BLaER1 (cell line): ENCODE results near the gene GPR162.
A peak's percentile ranks its signal among the peaks of the same experiment; 100 is the strongest.

Experiments
- H3K27ac ChIP-seq: shearing (Covaris generic); formaldehyde crosslinking; 2 replicates; pipeline ENCODE4 v1.8.1; 2022
- H3K27me3 ChIP-seq: shearing (Covaris generic); formaldehyde crosslinking; 2 replicates; pipeline ENCODE4 v1.8.1; 2022
- H3K36me3 ChIP-seq: shearing (Covaris generic); formaldehyde crosslinking; 2 replicates; pipeline ENCODE4 v1.8.1; 2022
- H3K4me1 ChIP-seq: shearing (Covaris generic); formaldehyde crosslinking; 2 replicates; pipeline ENCODE4 v1.8.1; 2022
- H3K4me2 ChIP-seq: shearing (Covaris generic); formaldehyde crosslinking; 2 replicates; pipeline ENCODE4 v1.8.1; 2022
- H3K4me3 ChIP-seq: shearing (Covaris generic); formaldehyde crosslinking; 2 replicates; pipeline ENCODE4 v1.8.1; 2022
- H3K9ac ChIP-seq: shearing (Covaris generic); formaldehyde crosslinking; 2 replicates; pipeline ENCODE4 v1.8.1; 2022
- H3K9me3 ChIP-seq: shearing (Covaris generic); formaldehyde crosslinking; 2 replicates; pipeline ENCODE4 v1.8.1; 2022
- H4K20me1 ChIP-seq: shearing (Covaris generic); formaldehyde crosslinking; 2 replicates; pipeline ENCODE4 v1.8.1; 2022
- Cebpa-rat ChIP-seq: shearing (Covaris generic); IDR thresholded peaks from 2 replicates; pipeline ENCODE4 v1.8.1; 2022

Gene GPR162

DNA sequence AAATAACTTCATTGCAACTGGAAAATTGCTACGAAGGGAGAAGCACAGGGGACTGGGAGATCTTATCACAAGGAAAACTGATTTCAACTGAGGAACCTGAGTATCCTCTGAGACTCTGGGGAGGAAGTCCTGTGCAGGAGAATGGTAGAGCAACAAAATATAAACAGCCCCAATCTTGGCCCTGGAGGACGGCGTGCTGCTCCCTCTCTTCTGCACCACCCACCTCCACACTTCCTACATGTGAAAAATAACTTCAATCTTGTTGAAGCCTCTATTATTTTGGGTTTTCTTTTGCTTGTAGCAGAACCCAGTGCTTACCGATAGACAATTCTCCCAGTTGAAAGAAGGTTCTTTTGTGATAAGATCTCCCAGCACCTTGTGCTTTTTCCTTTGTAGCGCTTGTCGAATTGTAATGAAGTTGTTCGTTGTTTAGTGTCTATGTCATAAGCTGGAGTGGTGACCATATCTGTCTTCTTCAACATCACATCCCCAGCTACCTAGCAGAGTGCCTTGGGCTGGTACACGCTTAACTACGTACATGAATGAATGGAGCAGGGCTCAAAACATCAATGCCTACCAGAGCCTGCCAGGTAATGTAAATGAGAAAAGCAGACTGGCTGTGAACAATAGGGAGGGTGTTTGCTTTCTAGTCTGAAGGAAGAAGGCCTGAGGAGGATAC lies 35.1 kb upstream of the GPR162 start:
- Histone ChIP-seq H3K9ac (no peak overlapping the region), H3K27me3 (peaks cover 96% of the 10 kb centered on the region), H3K4me2 (no peak overlapping the region), H4K20me1 (peaks cover 35% of the 10 kb centered on the region), H3K9me3 (no peaks in the 10 kb centered on the region), H3K4me3 (no peak overlapping the region), H3K36me3 (no peaks in the 10 kb centered on the region), H3K4me1 (peaks cover 51% of the 10 kb centered on the region), H3K27ac (no peak overlapping the region)
- no peak for TF ChIP-seq Cebpa-rat

- Histone ChIP-seq H3K4me3 (no peak overlapping the region), H3K4me2 (no peak overlapping the region), H4K20me1 (peaks cover 39% of the 10 kb centered on the region), H3K27me3 (peaks cover 90% of the 10 kb centered on the region), H3K27ac (no peak overlapping the region), H3K9ac (no peak overlapping the region), H3K9me3 (no peaks in the 10 kb centered on the region), H3K36me3 (no peaks in the 10 kb centered on the region), H3K4me1 (peaks cover 51% of the 10 kb centered on the region)
- no peak for TF ChIP-seq Cebpa-rat
Measured at GRCh38 chr12:6787309-6787708, 34.3 kb upstream of the GPR162 start.

DNA sequence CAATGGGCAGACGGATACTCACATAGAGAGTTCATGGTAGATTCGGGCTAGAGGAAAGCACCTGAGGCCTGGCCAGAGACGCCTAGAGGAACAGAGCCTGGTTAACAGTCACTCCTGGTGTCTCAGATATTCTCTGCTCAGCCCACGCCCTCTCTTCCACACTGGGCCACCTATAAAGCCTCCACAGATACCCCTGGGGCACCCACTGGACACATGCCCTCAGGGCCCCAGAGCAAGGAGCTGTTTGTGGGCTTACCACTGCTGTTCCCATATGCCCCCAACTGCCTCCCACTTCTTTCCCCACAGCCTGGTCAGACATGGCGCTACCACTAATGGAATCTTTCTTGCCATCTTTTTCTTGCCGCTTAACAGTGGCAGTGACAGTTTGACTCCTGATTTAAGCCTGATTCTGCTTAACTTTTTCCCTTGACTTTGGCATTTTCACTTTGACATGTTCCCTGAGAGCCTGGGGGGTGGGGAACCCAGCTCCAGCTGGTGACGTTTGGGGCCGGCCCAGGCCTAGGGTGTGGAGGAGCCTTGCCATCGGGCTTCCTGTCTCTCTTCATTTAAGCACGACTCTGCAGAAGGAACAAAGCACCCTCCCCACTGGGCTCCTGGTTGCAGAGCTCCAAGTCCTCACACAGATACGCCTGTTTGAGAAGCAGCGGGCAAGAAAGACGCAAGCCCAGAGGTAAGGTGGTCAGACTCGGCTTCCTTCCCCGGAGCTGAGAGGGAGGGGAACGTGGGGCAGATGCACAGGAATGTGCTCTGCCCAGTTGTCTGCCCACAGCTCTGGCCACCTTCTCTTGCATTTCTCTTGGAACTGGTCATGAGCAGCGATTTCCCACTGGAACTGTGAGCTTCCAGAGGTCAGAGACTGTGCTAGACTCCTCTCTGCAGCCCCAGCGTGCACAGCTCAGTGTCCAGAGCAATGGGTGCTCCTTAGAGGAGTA lies 32.4 kb upstream of the GPR162 start, which contains the start of gene CD4:
CD4 (plus strand) TSS at position 557 of the 953 bp plus-strand sequence. CDS start 10,611 bp downstream, outside the sequence.
- no peak within 1 kb of the TSS for H3K4me3 ChIP-seq
- H3K36me3 ChIP-seq = no peaks in the 10 kb centered on the region
- peaks cover 88% of the 10 kb centered on the region for H3K27me3 ChIP-seq
- H3K9ac ChIP-seq = no peak within 1 kb of the TSS
- peak within 1 kb of the TSS; percentile 28 for H3K4me2 ChIP-seq
- no peak for TF ChIP-seq Cebpa-rat
- H3K27ac ChIP-seq = no peak within 1 kb of the TSS
- peaks cover 40% of the 10 kb centered on the region for H4K20me1 ChIP-seq
- H3K9me3 ChIP-seq = no peaks in the 10 kb centered on the region
- H3K4me1 ChIP-seq = peaks cover 48% of the 10 kb centered on the region

DNA sequence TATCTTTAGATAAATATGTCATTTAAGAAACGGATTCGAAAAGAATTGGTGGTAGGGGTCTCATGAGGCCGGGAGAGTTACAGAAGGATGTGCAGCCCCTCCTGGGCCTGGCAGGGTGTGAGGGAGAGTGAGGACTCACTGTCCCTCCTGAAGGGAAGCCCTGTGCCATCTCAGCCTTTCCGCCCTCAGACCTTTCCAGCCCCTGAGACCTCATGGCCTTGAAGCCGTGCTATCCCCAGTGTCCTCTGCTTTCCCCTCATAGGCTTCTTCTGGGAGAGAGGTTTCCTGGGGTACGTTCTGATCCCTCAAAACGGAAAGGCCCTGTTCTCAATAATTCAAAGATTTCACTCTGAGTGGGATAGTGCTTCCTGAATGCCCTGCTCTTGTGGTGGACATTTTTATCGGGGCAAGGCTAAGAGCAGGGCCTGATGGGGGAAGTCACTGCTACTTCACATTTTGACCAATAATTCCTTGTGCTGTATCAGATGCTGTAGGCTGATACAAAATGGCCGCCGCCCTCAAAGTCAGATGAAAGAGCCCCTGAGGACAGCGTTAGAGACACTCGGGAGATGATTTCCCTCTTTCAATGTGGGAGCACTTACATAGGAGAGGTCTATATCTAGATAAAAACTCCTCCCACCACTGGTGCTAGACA lies 31.0 kb upstream of the GPR162 start:
- Histone ChIP-seq H3K9me3 (no peaks in the 10 kb centered on the region), H3K27me3 (peaks cover 88% of the 10 kb centered on the region), H3K9ac (no peak overlapping the region), H3K27ac (no peak overlapping the region), H4K20me1 (peaks cover 42% of the 10 kb centered on the region), H3K4me1 (peaks cover 40% of the 10 kb centered on the region), H3K4me3 (no peak overlapping the region), H3K36me3 (no peaks in the 10 kb centered on the region), H3K4me2 (peak overlapping the region; percentile 79; the same call in 1 of the 2 replicates)
- TF ChIP-seq Cebpa-rat = no peak

DNA sequence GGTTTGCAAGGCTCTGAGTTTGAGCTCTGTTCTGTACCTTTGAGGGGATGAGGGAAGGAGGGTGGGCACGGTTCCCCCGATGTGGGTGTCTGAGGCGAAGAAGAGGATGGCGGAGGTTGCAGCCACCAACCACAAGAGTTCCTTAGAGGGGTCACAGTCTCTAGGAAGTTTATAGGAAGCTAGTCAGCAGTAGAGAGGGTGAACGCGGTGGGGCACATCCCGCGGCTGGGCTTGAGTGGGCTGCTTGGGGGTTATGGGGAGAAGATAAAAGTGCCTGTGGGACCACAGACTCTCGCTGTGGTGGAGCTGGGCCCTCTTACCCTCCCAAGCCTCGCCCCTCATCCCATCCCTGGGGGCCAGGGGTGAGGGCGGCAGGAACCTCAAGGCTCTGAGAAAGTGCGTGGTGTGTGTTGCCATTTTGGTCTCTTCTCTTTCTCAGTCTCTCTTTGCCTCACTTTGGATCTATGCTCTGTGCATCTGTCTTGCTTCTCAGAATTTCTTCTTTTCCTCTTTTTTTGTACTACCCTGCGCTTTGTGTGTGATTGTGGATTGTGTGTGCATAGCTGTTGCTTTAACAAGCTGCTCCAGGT lies 29.6 kb upstream of the GPR162 start:
- Histone ChIP-seq H3K27ac (no peak overlapping the region), H3K36me3 (no peaks in the 10 kb centered on the region), H3K4me2 (peak overlapping the region; percentile 79), H3K9ac (no peak overlapping the region), H3K9me3 (no peaks in the 10 kb centered on the region), H3K27me3 (peaks cover 91% of the 10 kb centered on the region), H4K20me1 (peaks cover 49% of the 10 kb centered on the region), H3K4me1 (peaks cover 36% of the 10 kb centered on the region), H3K4me3 (peak overlapping the region; percentile 40)
- TF ChIP-seq Cebpa-rat = no peak

- peaks cover 36% of the 10 kb centered on the region for H3K4me1 ChIP-seq
- H3K9me3 ChIP-seq = no peaks in the 10 kb centered on the region
- H3K27me3 ChIP-seq = peaks cover 91% of the 10 kb centered on the region
- no peaks in the 10 kb centered on the region for H3K36me3 ChIP-seq
- no peak overlapping the region for H3K27ac ChIP-seq
- H3K4me2 ChIP-seq = peak overlapping the region; percentile 79
- no peak for TF ChIP-seq Cebpa-rat
- no peak overlapping the region for H3K9ac ChIP-seq
- H4K20me1 ChIP-seq = peaks cover 49% of the 10 kb centered on the region
- H3K4me3 ChIP-seq = peak overlapping the region; percentile 40
Measured at GRCh38 chr12:6792522-6793201, 29.0 kb upstream of the GPR162 start.

DNA sequence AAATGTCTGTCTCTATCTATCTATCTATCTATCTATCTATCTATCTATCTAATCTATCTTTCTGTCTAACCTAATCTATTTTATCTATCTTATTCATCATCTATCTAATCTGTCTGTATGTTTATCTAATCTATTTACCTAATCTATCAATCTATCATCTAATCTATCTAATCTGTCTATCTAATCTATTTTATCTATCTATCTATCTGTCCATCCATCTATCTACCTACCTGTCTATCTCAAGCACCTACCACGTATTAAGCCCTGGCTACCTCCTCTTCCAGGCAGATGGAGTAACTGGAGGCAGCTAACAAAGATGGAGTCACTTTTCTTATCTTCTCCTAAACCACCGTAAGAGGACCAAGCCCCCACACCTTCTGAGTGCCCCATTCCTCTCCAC lies 26.5 kb upstream of the GPR162 start:
- TF ChIP-seq Cebpa-rat = no peak
- Histone ChIP-seq H3K4me1 (peaks cover 28% of the 10 kb centered on the region), H3K9me3 (no peaks in the 10 kb centered on the region), H3K4me2 (no peak overlapping the region), H3K27me3 (peaks cover 92% of the 10 kb centered on the region), H3K9ac (no peak overlapping the region), H4K20me1 (peaks cover 39% of the 10 kb centered on the region), H3K27ac (no peak overlapping the region), H3K36me3 (no peaks in the 10 kb centered on the region), H3K4me3 (no peak overlapping the region)

DNA sequence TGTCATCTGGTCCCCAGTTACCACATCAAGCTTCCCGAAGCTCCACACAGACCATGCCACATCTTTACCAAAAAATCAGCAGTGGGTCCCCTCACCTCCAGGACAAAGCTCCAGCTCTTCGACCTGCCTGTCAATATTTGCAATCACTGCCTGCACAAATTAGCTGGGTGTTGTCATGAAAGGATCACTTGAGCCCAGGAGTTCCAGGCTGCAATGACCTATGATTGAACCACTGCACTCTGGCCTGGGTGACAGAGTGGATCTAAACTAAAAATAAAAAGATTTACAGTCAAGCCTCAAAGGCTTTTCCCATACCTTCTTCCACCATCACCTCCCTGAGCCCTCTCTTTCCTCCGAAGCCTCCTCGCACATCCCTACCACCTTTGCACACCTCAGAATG lies 25.0 kb upstream of the GPR162 start:
- H3K36me3 ChIP-seq = no peaks in the 10 kb centered on the region
- H3K27ac ChIP-seq = no peak overlapping the region
- H3K4me2 ChIP-seq = no peak overlapping the region
- peaks cover 25% of the 10 kb centered on the region for H3K4me1 ChIP-seq
- H3K4me3 ChIP-seq = no peak overlapping the region
- H3K27me3 ChIP-seq = peaks cover 81% of the 10 kb centered on the region
- no peak overlapping the region for H3K9ac ChIP-seq
- no peak for TF ChIP-seq Cebpa-rat
- no peaks in the 10 kb centered on the region for H3K9me3 ChIP-seq
- H4K20me1 ChIP-seq = peaks cover 26% of the 10 kb centered on the region

DNA sequence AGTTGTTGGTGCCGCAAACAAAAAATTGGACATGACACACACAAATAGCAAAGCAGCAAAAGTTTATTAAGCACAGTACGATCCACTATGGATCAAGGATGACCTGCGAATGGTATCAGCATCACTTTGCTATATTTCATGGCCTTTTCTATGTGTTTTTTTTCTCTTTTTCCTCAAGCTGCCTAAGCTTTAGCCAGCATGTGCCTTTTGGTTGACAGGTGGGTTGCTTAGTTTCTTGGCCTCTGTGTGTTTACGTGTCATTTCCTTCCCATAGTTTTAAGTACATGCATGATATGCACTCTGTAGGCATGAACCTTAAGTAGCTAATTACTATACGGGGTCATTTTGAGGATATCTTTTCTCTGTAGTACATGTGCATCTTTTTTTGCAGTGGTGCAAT lies 22.5 kb upstream of the GPR162 start:
- Histone ChIP-seq H4K20me1 (peaks cover 9% of the 10 kb centered on the region; the same call in 1 of the 2 replicates), H3K36me3 (no peaks in the 10 kb centered on the region), H3K9me3 (no peaks in the 10 kb centered on the region; the same call in 1 of the 2 replicates), H3K9ac (no peak overlapping the region), H3K4me3 (no peak overlapping the region), H3K27me3 (peaks cover 63% of the 10 kb centered on the region), H3K27ac (no peak overlapping the region), H3K4me2 (no peak overlapping the region), H3K4me1 (no peaks in the 10 kb centered on the region)
- no peak for TF ChIP-seq Cebpa-rat
